ENCODE data around the gene TIAM1.

DNA sequence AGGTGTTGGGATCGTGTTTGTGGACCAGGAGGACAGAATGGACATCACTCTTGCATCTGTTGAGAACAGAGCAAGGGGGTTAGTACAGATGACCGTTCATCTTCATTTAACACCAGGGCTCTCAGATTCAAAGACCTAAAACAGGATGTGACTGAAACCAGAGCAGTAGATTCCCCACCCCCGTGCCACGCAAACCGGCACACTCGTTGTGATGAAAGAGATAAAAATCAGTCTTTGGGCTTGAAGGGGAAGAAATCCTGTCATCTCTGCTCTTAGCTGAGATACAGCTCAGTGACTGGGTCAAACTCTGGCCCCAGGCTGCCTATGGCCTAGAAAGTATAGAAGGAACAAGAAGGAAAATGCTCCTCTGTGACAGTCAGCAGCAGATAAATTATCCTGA lies 159.6 kb downstream of the TIAM1 start:
- TF ChIP-seq, protein P1, sequence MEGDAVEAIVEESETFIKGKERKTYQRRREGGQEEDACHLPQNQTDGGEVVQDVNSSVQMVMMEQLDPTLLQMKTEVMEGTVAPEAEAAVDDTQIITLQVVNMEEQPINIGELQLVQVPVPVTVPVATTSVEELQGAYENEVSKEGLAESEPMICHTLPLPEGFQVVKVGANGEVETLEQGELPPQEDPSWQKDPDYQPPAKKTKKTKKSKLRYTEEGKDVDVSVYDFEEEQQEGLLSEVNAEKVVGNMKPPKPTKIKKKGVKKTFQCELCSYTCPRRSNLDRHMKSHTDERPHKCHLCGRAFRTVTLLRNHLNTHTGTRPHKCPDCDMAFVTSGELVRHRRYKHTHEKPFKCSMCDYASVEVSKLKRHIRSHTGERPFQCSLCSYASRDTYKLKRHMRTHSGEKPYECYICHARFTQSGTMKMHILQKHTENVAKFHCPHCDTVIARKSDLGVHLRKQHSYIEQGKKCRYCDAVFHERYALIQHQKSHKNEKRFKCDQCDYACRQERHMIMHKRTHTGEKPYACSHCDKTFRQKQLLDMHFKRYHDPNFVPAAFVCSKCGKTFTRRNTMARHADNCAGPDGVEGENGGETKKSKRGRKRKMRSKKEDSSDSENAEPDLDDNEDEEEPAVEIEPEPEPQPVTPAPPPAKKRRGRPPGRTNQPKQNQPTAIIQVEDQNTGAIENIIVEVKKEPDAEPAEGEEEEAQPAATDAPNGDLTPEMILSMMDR (IDR thresholded peaks at IDR 0.05; ENCODE audit: insufficient read depth, low read length, poor library complexity, severe bottlenecking): no peak
- no peak for TF ChIP-seq EZH2phosphoT487 (conservative IDR thresholded peaks at IDR 0.05; ENCODE audit: low read length)

All from SU-DHL-6 (cell line).